GM12892 (cell line): ENCODE measurements around the gene ZNF362.

ENCODE experiments used
- POLR2A ChIP-seq: IDR thresholded peaks from 2 replicates; pipeline ENCODE4 v1.6.1; 2011; ENCODE audit warnings: low read depth, low read length, control low read depth
- POLR2AphosphoS5 ChIP-seq: IDR thresholded peaks from 2 replicates; pipeline ENCODE4 v1.6.1; 2011; ENCODE audit warnings: low read depth, low read length, control low read depth

DNA sequence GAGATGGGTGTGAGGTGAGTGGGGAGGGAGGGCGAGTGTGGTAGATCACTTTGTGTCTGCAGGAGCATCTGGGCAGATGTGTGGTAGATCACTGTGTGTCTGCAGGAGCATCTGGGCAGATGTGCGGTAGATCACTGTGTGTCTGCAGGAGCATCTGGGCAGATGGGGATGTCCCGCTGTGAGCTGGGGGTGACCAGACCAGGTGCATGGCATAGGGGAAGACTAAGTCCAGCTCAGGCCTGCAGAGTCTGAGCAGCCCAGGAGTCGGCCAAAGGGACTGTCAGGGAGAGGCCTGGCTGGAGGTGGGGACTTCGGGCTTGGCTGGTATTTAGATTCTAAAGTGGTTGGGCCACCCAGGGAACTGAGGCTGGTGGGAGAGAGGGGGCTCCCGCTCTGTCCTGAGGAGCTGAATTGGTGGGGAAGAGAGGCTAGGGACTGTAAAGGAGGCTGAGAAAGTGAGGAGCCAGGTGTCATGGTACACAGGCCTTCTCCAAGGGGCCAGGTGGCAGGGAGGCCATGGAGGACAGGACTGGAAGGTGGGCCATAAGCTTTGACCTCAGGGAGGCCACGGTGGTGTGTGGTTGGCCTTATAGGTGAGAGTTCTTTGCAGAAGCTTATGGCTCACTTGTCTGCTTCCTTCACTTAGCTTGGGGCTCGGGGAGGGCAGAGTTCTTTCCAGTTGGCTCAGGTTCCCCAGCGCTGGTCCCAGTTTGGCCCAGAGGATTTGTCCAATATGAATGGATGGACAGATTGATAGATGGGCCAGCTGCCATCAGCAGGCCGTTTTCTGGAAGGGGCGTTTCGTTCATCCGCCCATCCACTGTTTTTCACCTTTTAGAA lies 15.6 kb downstream of the ZNF362 start:
- TF ChIP-seq POLR2A (no peak), POLR2AphosphoS5 (no peak)
